Heart left ventricle (tissue), 13 donors: ENCODE data around the gene RABGAP1.

Experiments
- POLR2A ChIP-seq, 2 donors: fragments of 450-650 bp; IDR thresholded peaks; one replicate each; pipeline ENCODE4 v1.6.1; 2017; ENCODE audit warnings: antibody characterized with exemption in 2 of 2, mild to moderate bottlenecking in 2 of 2, moderate library complexity in 2 of 2
- TF ChIP-seq, protein P1 (sequence below), 12 donors: fragments of 200-600 bp; sonication (generic) in 4 of 12; IDR thresholded peaks; one replicate each; pipeline versions ENCODE4 v1.5.0 to v1.8.0; 2018 to 2022; ENCODE audit warnings: antibody characterized with exemption in 12 of 12, mild to moderate bottlenecking in 5 of 12
- donor health status: ischemic (EF 13 %, LVEDD 7.1; RV severe dilation, severe dysfunction).
- donor health status: DM: no; HTN: yes; CAD: no.
- donor health status: DM: no; HTN: no; CAD: no.
- donor health status: ischemic (EF 25% LVEDD 6.9; RV normal size, moderate dysfunction).
- donor health status: ischemic (EF 25% LVEDD 5.7; RV mildly dilated, moderate dysfunction).
- donor health status: ischemic (EF 35%, LVEDD 5.7; RV mildly dilated, moderate dysfunction).
- donor health status: nonischemic (EF 11% LVEDD 7.7; RV severe dilation, severe dysfunction).
- donor health status: DM: yes; HTN: yes; CAD: no.
- donor health status: PGD.
- donor health status: ischemic (EF 29% LVEDD 5.4; RV normal size, mild dysfunction).
- donor health status: nonischemic (EF 23%, LVEDD 6.1; RV moderate dilation, normal function).

- TF ChIP-seq, protein P1, sequence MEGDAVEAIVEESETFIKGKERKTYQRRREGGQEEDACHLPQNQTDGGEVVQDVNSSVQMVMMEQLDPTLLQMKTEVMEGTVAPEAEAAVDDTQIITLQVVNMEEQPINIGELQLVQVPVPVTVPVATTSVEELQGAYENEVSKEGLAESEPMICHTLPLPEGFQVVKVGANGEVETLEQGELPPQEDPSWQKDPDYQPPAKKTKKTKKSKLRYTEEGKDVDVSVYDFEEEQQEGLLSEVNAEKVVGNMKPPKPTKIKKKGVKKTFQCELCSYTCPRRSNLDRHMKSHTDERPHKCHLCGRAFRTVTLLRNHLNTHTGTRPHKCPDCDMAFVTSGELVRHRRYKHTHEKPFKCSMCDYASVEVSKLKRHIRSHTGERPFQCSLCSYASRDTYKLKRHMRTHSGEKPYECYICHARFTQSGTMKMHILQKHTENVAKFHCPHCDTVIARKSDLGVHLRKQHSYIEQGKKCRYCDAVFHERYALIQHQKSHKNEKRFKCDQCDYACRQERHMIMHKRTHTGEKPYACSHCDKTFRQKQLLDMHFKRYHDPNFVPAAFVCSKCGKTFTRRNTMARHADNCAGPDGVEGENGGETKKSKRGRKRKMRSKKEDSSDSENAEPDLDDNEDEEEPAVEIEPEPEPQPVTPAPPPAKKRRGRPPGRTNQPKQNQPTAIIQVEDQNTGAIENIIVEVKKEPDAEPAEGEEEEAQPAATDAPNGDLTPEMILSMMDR (IDR thresholded peaks at IDR 0.05), result no peak
- no peak for TF ChIP-seq POLR2A (IDR thresholded peaks at IDR 0.05)
These were observed 16.9 kb upstream of the RABGAP1 start for GRCh38 chr9:122923947-122924346.
